Measurements from ENCODE around the gene RIPOR2.
A peak's percentile ranks its signal among the peaks of the same experiment; 100 is the strongest.
"Not testable (repeated sequence)": the region's sequence is repeated elsewhere in the genome, so short reads cannot be mapped to it uniquely, and the experiment has no call there.

The RIPOR2 gene

DNA sequence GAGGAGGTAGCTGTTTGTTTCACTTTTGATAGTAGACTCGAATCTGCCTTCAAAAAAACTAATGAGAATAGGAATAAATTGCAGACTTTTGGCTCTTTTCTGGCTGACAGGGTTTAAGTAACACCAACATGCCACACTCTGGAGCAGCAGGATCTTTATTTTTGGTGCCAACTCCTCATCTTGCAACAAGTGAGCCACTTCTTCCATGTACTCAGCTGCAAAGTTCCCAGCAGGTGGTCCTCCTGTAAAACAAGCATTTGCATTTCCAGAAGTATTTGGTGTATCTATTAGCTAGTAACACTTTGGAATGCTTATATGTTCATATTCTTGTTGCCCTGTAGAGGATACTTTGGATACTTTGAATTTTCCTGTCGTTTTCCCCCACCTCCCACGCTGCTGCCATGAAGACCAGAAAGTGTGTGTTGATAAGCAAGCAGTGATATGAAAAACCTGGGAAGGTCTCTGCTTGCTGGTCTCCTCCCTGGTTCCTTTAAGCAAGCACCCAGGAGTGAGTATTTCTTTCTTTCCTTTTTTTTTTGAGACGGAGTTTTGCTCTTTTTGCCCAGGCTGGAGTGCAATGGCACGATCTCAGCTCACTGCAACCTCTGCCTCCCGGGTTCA, 138.1 kb downstream of the RIPOR2 start:
- no peak for DNase-seq

DNA sequence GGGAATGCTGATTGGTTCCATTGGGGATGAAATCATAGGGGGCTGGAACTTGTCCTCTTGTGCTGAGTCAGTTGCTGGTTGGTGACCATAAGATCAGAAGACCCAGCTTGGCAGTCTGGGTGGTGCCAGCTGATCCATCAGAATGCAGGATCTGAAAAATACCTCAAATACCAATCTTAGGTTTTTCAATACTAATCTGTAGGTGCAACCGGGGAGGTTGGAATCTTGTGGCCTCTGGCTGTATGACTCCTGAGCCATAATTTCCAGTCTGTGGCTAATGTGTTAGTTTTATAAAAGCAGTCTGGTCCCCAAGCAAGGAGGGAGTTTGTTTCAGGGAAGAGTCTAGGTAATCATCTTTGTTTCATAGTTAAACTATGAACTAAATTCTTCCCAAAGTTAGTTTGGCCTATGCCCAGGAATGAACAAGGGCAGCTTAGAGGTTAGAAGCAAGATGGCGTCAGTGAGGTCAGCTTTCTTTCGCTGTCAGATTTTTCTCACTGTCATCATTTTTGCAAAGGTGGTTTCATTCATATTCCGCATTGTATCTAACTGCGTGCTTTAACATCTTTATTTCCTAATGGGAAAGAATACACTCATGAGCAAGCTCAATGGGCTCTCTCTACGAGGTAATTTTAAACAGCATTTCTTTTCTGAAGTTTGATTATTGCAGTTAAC, 139.0 kb downstream of the RIPOR2 start:
- DNase-seq: no peak

GRCh38 chr6:24795106-24795505, 140.7 kb downstream of the RIPOR2 start:
- DNase-seq: no peak

DNA sequence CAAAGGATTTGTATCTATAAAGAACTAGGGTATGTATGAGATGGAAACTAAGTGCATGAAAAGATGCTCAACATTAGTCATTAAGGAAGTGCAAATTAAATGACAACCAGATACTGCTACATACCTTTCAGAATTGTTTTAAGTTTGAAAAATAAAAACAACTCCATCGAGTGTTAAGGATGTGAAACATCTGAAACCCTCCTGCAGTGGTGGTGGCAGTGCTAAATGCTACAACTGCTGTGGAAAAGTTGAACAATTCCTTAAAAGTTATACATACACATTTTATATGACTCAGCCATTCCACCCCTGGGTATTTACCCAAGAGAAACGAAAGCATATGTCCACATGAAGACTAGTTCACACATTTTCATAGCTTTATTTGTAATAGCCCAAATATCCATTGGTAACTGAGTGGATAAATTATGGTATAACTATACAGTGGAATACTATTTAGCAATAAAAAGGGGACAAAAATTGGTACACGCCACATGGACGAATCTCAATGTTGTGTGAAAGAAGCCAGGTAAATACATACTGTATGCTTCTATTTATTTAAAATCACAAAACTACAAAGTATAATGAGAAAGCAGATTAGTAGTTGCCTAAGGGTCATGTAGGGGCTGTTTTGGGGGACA, 147.6 kb downstream of the RIPOR2 start:
- no peak for DNase-seq

- DNase-seq: no peak
Measured at GRCh38 chr6:24780206-24780605, 155.6 kb downstream of the RIPOR2 start.

DNA sequence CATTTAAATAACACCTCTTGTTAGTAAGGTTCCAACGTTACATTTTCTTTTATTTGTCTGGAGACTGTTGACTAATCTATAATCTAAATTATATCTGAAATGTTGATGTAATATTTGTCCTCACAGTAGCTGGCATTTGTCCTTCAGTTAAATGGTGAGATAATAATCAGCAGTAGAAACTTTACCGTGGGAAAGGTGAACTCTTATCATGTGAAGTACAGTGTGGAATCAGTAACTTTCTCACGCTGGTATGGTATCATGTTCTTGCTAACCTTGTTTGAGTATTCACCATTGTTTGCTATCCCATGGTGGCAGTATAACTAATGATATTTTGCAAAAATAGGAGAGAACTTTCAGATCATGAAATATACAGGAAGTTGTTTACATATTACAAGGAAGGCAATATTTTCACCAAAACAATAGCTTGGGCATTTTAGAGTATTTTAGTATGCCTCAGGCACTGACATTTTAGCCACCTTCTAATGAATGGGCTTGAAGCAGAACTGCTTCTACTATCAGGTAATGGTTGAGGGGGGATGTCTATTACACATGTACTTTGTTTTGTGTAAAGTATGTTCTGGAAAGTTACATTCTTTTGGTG, 156.2 kb downstream of the RIPOR2 start:
- DNase-seq: no peak

- no peak for DNase-seq
Measured at GRCh38 chr6:24778878-24779277, 156.9 kb downstream of the RIPOR2 start.

DNA sequence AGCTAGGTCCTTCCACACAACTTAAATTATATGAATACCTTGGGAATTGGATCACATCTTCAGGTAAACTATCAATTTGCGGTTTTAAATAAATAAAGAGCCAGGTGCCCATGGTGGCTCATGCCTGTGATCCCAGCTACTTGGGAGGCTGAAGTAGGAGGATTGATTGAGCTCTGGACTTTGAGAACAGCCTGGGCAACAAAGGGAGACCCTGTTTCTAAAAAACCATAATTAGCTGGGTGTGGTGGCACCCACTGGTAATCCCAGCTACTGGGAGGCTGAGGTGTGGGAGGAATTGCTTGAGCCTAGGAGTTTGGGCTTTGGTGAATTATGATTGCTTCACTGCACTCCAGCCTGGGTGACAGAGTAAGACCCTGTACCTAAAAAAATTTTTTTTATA, 157.6 kb downstream of the RIPOR2 start:
- DNase-seq: no peak

DNA sequence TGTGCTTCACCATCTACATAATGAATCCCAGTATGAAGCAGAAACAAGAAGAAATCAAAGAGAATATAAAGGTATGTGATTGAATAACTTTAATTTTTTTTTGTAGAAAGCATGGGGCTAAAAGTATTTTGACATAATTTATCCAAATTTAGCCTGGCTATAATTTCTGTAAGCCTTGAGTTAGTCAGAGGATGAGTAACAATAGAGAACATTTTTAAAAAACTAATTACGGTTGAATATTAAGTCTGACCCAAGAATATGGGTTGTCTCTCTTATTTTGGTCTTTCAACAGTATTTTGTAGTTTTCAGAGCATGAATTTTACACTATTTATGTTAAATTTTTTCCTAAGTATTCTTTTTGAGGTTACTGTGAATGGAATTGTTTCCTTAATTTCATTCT, 158.5 kb downstream of the RIPOR2 start:
- no peak for DNase-seq

- no peak for DNase-seq
Measured at GRCh38 chr6:24775520-24776058, 160.2 kb downstream of the RIPOR2 start.

- peak; percentile 95 to 97 for DNase-seq
Measured at GRCh38 chr6:24774696-24775519, 160.9 kb downstream of the RIPOR2 start, which contains the start of gene GMNN. TSS of gene GMNN (plus strand) at chr6:24774937. CDS start at chr6:24777247, 2,310 bp downstream.

DNA sequence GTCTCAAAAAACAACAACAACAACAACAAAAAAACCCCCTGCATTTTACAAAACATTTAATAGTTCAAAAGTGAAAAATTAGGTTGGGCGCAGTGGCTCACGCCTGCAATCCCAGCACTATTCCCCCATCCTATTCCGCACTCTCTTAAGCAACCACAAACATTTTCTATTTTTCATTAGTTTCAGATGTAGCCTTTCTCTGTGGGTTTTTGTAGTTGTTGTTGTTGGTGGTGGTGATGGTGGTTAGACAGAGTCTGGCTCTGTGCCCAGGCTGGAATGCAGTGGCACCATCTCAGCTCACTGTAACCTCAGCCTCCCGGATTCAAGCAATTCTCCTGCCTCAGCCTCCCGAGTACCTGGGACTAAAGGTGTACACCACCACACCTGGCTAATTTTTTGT, 167.4 kb downstream of the RIPOR2 start:
- DNase-seq: peak in 1 of 2 experiments; percentile 2

DNA sequence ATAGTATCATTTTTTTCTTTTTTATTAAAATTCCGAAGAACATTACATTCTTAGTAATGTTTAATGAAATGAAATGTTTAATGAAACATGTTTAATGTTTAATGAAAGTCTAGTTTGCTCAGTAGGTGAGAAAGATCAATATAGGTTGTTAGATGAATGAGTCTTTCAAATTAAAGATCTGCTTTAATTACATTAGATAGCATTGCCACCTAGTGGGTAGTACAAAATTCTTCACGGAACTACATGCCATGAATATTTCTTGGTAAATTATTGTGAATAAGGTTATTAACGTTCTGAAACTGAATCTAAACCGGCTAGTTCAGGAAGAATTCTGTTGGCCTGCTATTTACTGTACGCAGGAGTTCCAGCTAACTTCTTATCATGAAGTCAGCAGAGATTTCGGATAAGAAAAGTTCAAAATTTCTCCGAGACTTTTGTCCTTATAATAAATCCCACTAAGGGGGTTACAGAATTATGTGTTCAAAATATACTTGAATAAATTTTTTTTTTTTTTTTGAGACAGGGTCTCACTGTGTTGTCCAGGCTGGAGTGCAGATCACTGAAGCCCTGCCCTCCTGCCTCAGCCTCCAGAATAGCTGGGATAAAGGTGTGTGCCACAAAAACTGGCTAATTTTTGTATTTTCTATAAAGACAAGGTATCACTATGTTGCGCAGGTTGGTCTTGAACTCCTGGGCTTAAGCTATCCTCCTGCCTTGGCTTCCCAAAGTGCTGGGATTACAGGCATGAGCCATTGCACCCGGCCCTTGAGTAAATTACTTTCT, 168.9 kb downstream of the RIPOR2 start:
- DNase-seq: peak in 1 of 2 experiments; percentile 41

DNA sequence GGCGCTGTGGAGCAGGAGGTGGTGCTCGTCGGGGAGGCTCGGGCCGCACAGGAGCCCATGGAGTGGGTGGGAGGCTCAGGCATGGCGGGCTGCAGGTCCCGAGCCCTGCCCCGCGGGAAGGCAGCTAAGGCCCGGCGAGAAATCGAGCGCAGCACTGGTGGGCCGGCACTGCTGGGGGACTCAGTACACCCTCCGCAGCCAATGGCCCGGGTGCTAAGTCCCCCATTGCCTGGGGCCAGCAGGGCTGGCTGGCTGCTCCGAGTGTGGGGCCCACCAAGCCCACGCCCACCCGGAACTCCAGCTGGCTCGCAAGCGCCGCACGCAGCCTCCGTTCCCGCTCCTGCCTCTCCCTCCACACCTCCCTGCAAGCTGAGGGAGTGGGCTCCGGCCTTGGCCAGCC, 169.8 kb downstream of the RIPOR2 start:
- DNase-seq: not testable (repeated sequence)

- DNase-seq: not testable (repeated sequence)
Measured at GRCh38 chr6:24764833-24765828, 170.6 kb downstream of the RIPOR2 start.

- DNase-seq: no peak
Measured at GRCh38 chr6:24763578-24763977, 172.2 kb downstream of the RIPOR2 start.

- DNase-seq: no peak
Measured at GRCh38 chr6:24761851-24762250, 173.9 kb downstream of the RIPOR2 start.

DNA sequence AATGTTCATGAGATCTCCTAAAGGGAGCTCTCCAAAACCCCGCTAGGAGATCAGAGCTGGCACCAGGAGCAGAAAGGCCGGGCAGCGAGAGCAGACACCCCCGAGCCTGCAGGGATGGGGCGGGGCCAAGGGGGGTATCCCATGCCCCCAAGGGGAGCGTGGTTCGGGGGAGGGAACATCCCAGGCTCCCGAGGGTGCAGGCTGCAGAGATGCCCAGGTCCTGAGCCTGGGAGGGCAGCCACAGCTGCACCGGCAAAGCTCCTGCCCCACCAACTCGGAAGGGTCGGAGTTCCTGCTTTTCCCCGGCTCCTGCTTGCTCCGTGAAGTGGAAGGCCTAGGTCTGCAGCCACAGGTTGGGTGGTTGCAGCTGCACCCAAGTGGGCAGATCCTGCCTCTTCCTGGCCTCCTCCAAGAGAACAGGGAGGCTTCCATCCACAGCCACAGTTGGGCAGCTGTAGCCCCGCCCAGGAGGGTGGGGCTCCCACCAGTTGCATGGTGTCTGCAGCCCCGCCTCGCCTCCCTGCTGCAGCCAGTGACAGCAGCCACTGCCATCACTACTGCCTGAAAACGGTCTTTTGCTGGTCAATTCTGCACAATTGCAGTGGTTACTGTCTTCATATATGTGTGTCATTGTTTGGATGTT, 174.4 kb downstream of the RIPOR2 start:
- peak in 1 of 2 experiments; percentile 11 for DNase-seq

DNA sequence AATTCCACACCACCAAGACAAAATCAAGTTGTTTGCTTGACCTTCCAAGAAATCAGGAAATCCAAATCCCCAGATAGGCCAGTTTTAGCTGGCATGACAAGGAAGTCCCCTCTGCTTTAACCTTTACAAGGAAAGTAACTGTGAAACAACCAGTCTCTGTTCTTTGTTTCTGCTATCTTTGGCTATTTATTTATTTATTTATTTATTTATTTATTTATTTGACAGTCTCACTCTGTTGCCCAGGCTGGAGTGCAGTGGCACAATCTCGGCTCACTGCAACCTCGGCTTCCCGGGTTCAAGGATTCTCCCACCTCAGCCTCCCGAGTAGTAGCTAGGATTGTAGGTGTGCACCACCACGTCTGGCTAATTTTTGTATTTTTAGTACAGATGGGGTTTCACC, 175.6 kb downstream of the RIPOR2 start:
- no peak for DNase-seq

DNA sequence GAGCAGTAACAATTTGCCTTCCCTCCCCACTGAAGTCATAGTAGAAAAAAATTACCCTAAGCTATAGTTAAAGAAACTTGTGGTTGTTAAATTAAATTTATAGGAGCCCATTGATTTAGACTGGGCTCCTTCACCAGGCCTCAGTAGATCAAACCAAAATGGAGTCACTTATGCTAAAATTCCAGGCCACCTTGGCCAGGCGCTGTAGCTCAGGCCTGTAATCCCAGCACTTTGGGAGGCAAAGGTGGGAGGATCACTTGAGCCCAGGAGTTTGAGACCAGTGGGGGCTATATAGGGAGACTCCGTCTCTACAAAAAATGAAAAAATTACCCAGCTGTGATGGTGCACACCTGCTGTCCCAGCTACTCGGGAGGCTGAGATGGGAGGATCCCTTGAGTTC, 176.0 kb downstream of the RIPOR2 start:
- DNase-seq: no peak
